Measurements from ENCODE around the gene SERPINB1. TPM values are rescaled to one million over a fixed set of nuclear protein-coding genes. Genes with fewer than 3 reads are reported as not detected.

The SERPINB1 gene
- total RNA-seq, 1 donor, result 32.6 TPM

- Histone ChIP-seq H3K27ac (ENCODE audit: low read depth, low read length) (peak overlapping the region; percentile 91), H3K79me2 (ENCODE audit: insufficient read depth, low read length) (peaks cover 16% of the 10 kb centered on the region), H3K4me1 (ENCODE audit: insufficient read depth, low read length) (peaks cover 31% of the 10 kb centered on the region), H3K4me3 (ENCODE audit: insufficient read depth, low read length) (peak overlapping the region; percentile 40), H3K27me3 (ENCODE audit: insufficient read depth, low read length) (no peaks in the 10 kb centered on the region), H4K20me1 (ENCODE audit: insufficient read depth, low read length) (no peaks in the 10 kb centered on the region), H3K36me3 (ENCODE audit: insufficient read depth, low read length) (peaks cover 5% of the 10 kb centered on the region), H3K4me2 (ENCODE audit: insufficient read depth, low read length) (peak overlapping the region; percentile 52), H3K9me3 (ENCODE audit: low read depth, low read length) (no peaks in the 10 kb centered on the region), H2AFZ (ENCODE audit: low read length) (peak overlapping the region; percentile 45)
- peak; percentile 97 for DNase-seq (ENCODE audit: insufficient read length, low spot score, missing footprints)
- peak; percentile 95 for TF ChIP-seq CTCF (IDR thresholded peaks at IDR 0.05; ENCODE audit: extremely low read depth, low read depth, low read length)
Observed at GRCh38 chr6:2790588-2791449, 50.8 kb downstream of the SERPINB1 start.

GRCh38 chr6:2786269-2786668 lies 55.4 kb downstream of the SERPINB1 start:
- Histone ChIP-seq H3K4me1 (ENCODE audit: insufficient read depth, low read length) (peaks cover 24% of the 10 kb centered on the region), H3K27me3 (ENCODE audit: insufficient read depth, low read length) (no peaks in the 10 kb centered on the region), H3K9me3 (ENCODE audit: low read depth, low read length) (no peaks in the 10 kb centered on the region), H3K4me2 (ENCODE audit: insufficient read depth, low read length) (no peak overlapping the region), H3K4me3 (ENCODE audit: insufficient read depth, low read length) (no peak overlapping the region), H3K79me2 (ENCODE audit: insufficient read depth, low read length) (peaks cover 48% of the 10 kb centered on the region), H3K27ac (ENCODE audit: low read depth, low read length) (no peak overlapping the region), H3K36me3 (ENCODE audit: insufficient read depth, low read length) (peaks cover 25% of the 10 kb centered on the region), H4K20me1 (ENCODE audit: insufficient read depth, low read length) (peaks cover 4% of the 10 kb centered on the region), H2AFZ (ENCODE audit: low read length) (no peak overlapping the region)
- no peak for DNase-seq (ENCODE audit: insufficient read length, low spot score, missing footprints)
- TF ChIP-seq CTCF (IDR thresholded peaks at IDR 0.05; ENCODE audit: extremely low read depth, low read depth, low read length), result no peak

GRCh38 chr6:2784930-2785329 lies 56.7 kb downstream of the SERPINB1 start:
- Histone ChIP-seq H4K20me1 (ENCODE audit: insufficient read depth, low read length) (peaks cover 6% of the 10 kb centered on the region), H3K27ac (ENCODE audit: low read depth, low read length) (no peak overlapping the region), H3K4me2 (ENCODE audit: insufficient read depth, low read length) (no peak overlapping the region), H3K79me2 (ENCODE audit: insufficient read depth, low read length) (peaks cover 58% of the 10 kb centered on the region), H3K27me3 (ENCODE audit: insufficient read depth, low read length) (no peaks in the 10 kb centered on the region), H3K4me3 (ENCODE audit: insufficient read depth, low read length) (no peak overlapping the region), H3K36me3 (ENCODE audit: insufficient read depth, low read length) (peaks cover 32% of the 10 kb centered on the region), H3K9me3 (ENCODE audit: low read depth, low read length) (no peaks in the 10 kb centered on the region), H2AFZ (ENCODE audit: low read length) (no peak overlapping the region), H3K4me1 (ENCODE audit: insufficient read depth, low read length) (peaks cover 12% of the 10 kb centered on the region)
- no peak for TF ChIP-seq CTCF (IDR thresholded peaks at IDR 0.05; ENCODE audit: extremely low read depth, low read depth, low read length)
- no peak for DNase-seq (ENCODE audit: insufficient read length, low spot score, missing footprints)

- TF ChIP-seq CTCF (IDR thresholded peaks at IDR 0.05; ENCODE audit: extremely low read depth, low read depth, low read length), result no peak
- H3K4me1 ChIP-seq (ENCODE audit: insufficient read depth, low read length), result peaks cover 3% of the 10 kb centered on the region
- H3K79me2 ChIP-seq (ENCODE audit: insufficient read depth, low read length), result peaks cover 64% of the 10 kb centered on the region
- no peaks in the 10 kb centered on the region for H3K9me3 ChIP-seq (ENCODE audit: low read depth, low read length)
- no peak overlapping the region for H3K4me3 ChIP-seq (ENCODE audit: insufficient read depth, low read length)
- H3K36me3 ChIP-seq (ENCODE audit: insufficient read depth, low read length), result peaks cover 40% of the 10 kb centered on the region
- H3K4me2 ChIP-seq (ENCODE audit: insufficient read depth, low read length), result no peak overlapping the region
- H3K27ac ChIP-seq (ENCODE audit: low read depth, low read length), result no peak overlapping the region
- H4K20me1 ChIP-seq (ENCODE audit: insufficient read depth, low read length), result peaks cover 8% of the 10 kb centered on the region
- no peak for DNase-seq (ENCODE audit: insufficient read length, low spot score, missing footprints)
- no peak overlapping the region for H2AFZ ChIP-seq (ENCODE audit: low read length)
- no peaks in the 10 kb centered on the region for H3K27me3 ChIP-seq (ENCODE audit: insufficient read depth, low read length)
Observed at GRCh38 chr6:2784061-2784460, 57.6 kb downstream of the SERPINB1 start.
